ENCODE data around the gene RAB3C. TPM values are rescaled to one million over a fixed set of nuclear protein-coding genes. Genes with fewer than 3 reads are reported as not detected.
"Not testable (repeated sequence)": the region's sequence is repeated elsewhere in the genome, so short reads cannot be mapped to it uniquely, and the experiment has no call there.

RAB3C gene, protein sequence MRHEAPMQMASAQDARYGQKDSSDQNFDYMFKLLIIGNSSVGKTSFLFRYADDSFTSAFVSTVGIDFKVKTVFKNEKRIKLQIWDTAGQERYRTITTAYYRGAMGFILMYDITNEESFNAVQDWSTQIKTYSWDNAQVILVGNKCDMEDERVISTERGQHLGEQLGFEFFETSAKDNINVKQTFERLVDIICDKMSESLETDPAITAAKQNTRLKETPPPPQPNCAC
- 1 to 10 TPM in 1 of 2 donors, under 1 TPM in 1; 0.41 to 2.8 TPM for total RNA-seq

GRCh38 chr5:58582803-58583491 lies at the start of gene RAB3C:
RAB3C (plus strand) TSS chr5:58583075; CDS start chr5:58583209, 134 bp downstream.
- H3K9me3 ChIP-seq: no peaks in the 10 kb centered on the region
- no peak within 1 kb of the TSS for H3K27ac ChIP-seq
- peaks cover 5% of the 10 kb centered on the region for H3K27me3 ChIP-seq (replicated peaks; ENCODE audit: insufficient read depth)
- no peak for TF ChIP-seq CTCF (IDR thresholded peaks at IDR 0.05)
- H3K4me3 ChIP-seq: peak within 1 kb of the TSS; percentile 72
- H3K36me3 ChIP-seq: no peaks in the 10 kb centered on the region
- DNase-seq (ENCODE audit: low spot score) (peak; percentile 36), ATAC-seq (ENCODE audit: insufficient number of reproducible peaks, low FRiP score, low read depth) (peak; percentile 47)
- peaks cover 8 to 10% of the 10 kb centered on the region in 2 donors for H3K4me1 ChIP-seq (ENCODE audit: control insufficient read depth in 1 of 2, low read depth in 2 of 2)

DNA sequence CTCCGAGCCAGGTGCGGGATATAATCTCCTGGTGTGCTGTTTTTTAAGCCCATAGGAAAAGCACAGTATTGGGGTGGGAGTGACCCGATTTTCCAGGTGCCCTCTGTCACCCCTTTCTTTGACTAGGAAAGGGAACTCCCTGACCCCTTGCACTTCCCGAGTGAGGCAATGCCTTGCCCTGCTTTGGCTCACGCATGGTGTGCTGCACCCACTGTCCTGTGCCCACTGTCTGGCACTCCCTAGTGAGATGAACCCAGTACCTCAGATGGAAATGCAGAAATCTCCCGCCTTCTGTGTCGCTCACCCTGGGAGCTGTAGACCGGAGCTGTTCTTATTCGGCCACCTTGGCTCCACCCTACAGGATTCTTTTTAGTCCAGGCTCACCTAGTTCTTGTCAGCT lies 40.9 kb upstream of the RAB3C start:
- not testable (repeated sequence) for H3K27me3 ChIP-seq (replicated peaks; ENCODE audit: insufficient read depth); DNase-seq (ENCODE audit: low spot score); H3K27ac ChIP-seq; H3K4me1 ChIP-seq (ENCODE audit: control insufficient read depth in 1 of 2, low read depth in 2 of 2); H3K4me3 ChIP-seq; H3K36me3 ChIP-seq; H3K9me3 ChIP-seq; ATAC-seq (ENCODE audit: insufficient number of reproducible peaks, low FRiP score, low read depth)

DNA sequence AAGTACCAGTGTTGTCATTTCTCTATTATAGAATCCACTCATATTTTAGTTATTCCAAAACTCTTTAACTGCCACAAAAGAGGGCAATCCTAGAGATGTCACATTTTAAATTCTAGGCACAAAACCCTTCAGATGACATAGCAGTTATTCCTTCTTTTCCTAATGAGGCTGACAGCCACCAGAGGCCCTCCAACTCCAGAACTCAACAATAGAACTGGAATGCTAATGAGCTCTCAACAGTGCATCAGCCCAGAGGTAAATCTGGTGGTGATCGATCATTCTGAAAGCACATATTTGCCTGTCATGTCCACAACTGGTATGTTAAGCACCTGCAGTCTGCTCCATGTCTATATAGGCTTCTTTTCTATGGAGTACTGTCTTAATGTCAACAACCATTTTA lies 40.2 kb upstream of the RAB3C start:
- no peak overlapping the region for H3K27ac ChIP-seq
- TF ChIP-seq CTCF (IDR thresholded peaks at IDR 0.05): no peak
- no peaks in the 10 kb centered on the region for H3K36me3 ChIP-seq
- H3K4me1 ChIP-seq (ENCODE audit: control insufficient read depth in 1 of 2, low read depth in 2 of 2): no peaks in the 10 kb centered on the region
- no peaks in the 10 kb centered on the region for H3K27me3 ChIP-seq (replicated peaks; ENCODE audit: insufficient read depth)
- H3K4me3 ChIP-seq: no peak overlapping the region
- no peak for DNase-seq (ENCODE audit: low spot score)
- no peak for ATAC-seq (ENCODE audit: insufficient number of reproducible peaks, low FRiP score, low read depth)
- H3K9me3 ChIP-seq: no peaks in the 10 kb centered on the region

- Histone ChIP-seq H3K4me1 (ENCODE audit: control insufficient read depth in 1 of 2, low read depth in 2 of 2) (no peaks in the 10 kb centered on the region), H3K27me3 (replicated peaks; ENCODE audit: insufficient read depth) (no peaks in the 10 kb centered on the region), H3K9me3 (no peaks in the 10 kb centered on the region), H3K4me3 (no peak overlapping the region), H3K27ac (no peak overlapping the region), H3K36me3 (no peaks in the 10 kb centered on the region)
- no peak for TF ChIP-seq CTCF (IDR thresholded peaks at IDR 0.05)
- no peak for ATAC-seq (ENCODE audit: insufficient number of reproducible peaks, low FRiP score, low read depth)
- no peak for DNase-seq (ENCODE audit: low spot score)
These were observed 39.2 kb upstream of the RAB3C start for GRCh38 chr5:58543723-58544122.

GRCh38 chr5:58544195-58544594 lies 38.7 kb upstream of the RAB3C start:
- H3K27ac ChIP-seq: no peak overlapping the region
- no peak for TF ChIP-seq CTCF (IDR thresholded peaks at IDR 0.05)
- H3K9me3 ChIP-seq: no peaks in the 10 kb centered on the region
- H3K4me1 ChIP-seq (ENCODE audit: control insufficient read depth in 1 of 2, low read depth in 2 of 2): no peaks in the 10 kb centered on the region
- H3K27me3 ChIP-seq (replicated peaks; ENCODE audit: insufficient read depth): no peaks in the 10 kb centered on the region
- DNase-seq (ENCODE audit: low spot score) (no peak), ATAC-seq (ENCODE audit: insufficient number of reproducible peaks, low FRiP score, low read depth) (no peak)
- H3K4me3 ChIP-seq: no peak overlapping the region
- H3K36me3 ChIP-seq: no peaks in the 10 kb centered on the region
